HG02870 (cell line): Measurements from ENCODE around the gene DNAH10.
"Not testable (repeated sequence)": the region's sequence is repeated elsewhere in the genome, so short reads cannot be mapped to it uniquely, and the experiment has no call there.

Experiments used
- ATAC-seq: cut with Tn5 transposase; IDR thresholded peaks from one replicate; pipeline ENCODE4 v1.9.1; 2021; ENCODE audit warnings: mild to moderate bottlenecking, moderate library complexity; ENCODE audit not compliant: unreplicated experiment

The DNAH10 gene

DNA sequence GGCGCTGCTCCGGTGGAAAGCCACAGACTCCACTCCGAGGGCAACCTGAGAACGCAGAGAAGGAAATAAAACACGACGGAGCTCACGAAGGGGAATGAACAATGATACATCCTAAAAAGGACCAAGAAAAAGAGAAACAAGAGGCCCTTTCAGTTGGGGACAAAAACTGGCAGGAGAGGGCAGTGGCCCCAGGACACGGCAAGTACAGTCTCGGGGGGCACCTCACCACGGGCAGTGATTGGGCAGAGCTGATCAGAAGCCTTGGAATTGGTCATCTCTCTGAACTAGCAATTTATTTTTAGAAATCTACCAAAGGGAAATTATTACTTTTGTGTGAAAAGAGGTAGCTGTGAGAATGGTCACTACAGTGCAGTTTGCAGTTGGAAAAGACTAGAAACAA is 182.6 kb downstream of the DNAH10 start:
- no peak for ATAC-seq

GRCh38 chr12:123945287-123946151 is 183.4 kb downstream of the DNAH10 start:
- no peak for ATAC-seq

- no peak for ATAC-seq
Measured at GRCh38 chr12:123946152-123946515, 184.0 kb downstream of the DNAH10 start.

DNA sequence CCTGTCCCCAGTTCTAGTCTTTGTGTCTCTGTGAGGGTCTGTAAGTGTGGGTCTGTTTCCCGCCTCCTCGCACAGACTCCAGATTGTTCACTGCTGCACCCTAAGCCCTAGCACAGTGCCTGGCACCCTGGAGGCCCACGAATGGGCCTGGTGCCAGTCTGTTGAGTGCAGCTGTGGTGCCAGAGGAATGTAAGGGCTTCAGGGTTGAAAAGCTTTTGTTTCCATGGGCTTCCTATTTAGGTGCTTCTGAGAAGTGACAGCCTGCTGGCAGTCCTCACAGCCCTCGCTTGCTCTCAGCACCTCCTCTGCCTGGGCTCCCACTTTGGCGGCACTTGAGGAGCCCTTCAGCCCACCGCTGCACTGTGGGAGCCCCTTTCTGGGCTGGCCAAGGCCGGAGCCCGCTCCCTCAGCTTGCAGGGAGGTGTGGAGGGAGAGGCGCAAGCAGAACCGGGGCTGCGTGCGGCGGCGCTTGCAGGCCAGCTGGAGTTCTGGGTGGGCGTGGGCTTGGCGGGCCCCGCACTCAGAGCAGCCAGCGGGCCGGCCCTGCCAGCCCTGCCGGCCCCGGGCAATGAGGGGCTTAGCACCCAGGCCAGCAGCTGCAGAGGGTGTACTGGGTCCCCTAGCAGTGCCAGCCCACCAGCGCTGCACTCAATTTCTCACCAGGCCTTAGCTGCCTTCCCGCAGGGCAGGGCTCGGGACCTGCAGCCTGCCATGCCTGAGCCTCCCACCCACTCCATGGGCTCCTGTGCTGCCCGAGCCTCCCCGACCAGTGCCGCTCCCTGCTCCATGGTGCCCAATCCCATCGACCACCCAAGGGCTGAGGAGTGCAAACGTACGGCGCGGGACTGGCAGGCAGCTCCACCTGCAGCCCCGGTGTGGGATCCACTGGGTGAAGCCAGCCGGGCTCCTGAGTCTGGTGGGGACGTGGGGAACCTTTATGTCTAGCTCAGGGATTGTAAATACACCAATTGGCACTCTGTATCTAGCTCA is 184.7 kb downstream of the DNAH10 start:
- not testable (repeated sequence) for ATAC-seq

DNA sequence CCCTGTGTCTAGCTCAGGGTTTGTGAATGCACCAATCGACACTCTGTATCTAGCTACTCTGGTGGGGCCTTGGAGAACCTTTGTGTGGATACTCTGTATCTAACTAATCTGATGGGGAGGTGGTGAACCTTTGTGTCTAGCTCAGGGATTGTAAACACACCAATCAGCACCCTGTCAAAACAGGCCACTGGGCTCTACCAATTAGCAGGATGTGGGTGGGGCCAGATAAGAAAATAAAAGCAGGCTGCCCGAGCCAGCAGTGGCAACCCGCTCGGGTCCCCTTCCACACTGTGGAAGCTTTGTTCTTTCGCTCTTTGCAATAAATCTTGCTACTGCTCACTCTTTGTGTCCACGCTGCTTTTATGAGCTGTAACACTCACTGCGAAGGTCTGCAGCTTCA is 185.4 kb downstream of the DNAH10 start:
- ATAC-seq: not testable (repeated sequence)

- no peak for ATAC-seq
Measured at GRCh38 chr12:123948401-123948795, 186.3 kb downstream of the DNAH10 start.

DNA sequence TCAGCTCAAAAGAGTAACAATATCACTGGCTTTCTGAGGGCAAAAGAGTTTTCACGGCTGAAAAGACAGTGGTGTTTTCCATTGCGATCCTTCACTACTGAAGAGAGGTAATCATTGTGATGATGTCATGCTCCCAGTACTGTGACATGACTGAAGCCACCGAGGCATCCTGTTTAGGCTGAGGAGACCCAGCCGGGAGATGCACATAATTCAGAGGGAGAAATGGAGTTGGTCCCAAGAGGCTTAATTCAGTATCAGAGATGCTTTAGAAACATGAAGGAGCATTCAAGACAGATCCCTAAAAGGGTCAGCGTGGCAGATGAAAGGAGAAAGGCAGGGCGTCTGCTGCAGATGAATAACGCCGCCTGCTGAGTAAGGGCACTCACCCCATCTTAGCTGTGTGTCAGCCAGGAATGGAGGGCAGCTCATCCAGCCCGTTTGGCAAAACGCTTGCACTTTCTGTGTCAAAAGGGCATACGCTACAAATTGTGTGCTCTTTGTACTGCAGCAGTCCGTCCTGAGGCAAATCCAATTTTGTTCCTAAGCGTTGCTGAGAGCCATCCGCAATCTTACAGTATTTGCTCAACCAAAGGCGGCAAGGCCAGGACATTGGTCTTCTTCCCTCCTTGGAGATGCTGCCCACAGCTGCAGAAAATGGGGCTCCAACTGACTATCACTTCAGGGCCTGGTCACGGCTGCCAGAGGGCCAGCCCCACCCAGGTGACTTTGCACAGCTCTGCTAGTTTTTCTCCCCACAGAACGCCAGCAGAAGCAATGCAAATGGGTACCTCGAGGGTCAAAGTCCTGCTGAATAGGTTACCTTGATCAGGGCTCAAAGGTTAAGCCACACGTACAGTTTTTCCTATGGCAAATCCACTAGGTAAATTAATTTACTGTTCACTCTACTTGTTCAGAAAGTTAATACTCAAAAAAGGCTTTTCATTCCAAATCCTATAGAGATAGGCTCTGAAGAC is 187.0 kb downstream of the DNAH10 start:
- ATAC-seq: no peak

DNA sequence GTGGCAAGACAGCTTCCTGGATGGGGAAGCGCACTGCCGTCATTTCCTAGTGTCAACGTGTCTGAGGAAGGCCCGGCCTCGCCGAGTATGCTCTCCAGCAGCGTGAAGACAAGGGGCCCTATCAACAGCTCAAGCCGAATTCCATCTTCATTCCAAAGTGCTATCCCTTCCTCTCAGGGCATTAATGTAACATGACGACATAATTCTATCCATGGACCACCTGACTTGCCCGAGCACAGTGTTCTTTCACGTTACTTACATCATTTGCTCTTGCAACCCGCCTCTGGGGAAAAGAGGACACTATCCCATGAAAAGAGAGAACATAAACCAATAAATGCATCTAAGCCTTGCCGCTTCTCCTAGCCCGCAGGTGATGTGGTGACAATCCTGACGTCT is 187.7 kb downstream of the DNAH10 start:
- no peak for ATAC-seq

- ATAC-seq: no peak
Measured at GRCh38 chr12:123950476-123951349, 188.6 kb downstream of the DNAH10 start.

GRCh38 chr12:123951467-123951866 is 189.4 kb downstream of the DNAH10 start:
- ATAC-seq: no peak

- no peak for ATAC-seq
Measured at GRCh38 chr12:123952037-123952436, 189.9 kb downstream of the DNAH10 start.

DNA sequence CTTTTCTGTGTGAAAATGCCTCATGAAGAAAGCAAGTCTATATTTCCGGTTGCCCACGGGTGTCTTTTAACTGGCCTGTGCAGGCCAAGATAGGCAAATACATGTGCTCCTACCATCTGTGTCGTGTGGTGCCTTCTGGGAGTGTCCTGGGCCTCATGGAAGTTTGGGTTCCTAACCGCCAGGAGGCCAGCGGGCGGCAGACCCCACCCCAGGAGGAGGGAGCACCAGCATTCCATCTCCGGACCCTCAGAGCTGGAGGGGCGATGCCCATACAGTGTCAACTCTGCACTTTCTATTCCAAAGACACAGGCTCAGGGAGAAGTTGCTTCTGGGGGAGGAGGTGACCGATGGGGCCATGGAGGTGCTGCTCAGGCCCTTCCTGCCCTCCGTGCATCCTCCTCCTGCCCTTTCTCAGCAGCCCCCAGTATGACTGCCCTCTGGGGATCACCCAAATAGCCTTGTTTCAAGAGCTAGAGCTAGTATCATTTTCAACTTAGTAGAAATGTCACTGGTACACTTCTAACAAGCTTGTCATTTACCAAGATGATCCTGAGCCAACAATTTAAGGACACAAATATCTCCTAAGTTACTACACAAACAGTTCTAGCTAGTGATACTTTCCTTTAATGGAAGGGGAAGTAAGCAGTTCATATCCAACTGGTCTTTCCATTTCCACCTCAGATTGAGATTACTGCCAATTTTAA is 192.7 kb downstream of the DNAH10 start:
- ATAC-seq: no peak

DNA sequence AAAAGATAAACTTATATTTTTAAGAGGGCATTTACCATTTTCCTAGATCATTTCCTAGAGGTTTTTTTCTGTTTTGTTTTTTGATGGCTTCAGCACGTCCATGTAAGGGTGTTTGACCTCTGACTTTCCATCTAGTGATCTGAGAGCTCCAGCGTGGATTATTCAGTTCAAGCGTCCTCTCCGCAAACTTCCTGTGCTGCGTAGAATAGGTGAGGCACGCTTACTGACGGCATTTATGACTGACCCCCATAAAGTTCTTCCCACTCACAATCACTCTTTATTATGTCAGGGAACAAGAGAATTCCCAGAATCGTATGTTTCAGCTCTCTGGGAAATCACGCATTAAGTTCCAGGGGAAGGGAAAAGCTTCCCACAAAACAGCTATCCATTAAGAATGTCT is 194.1 kb downstream of the DNAH10 start:
- no peak for ATAC-seq

DNA sequence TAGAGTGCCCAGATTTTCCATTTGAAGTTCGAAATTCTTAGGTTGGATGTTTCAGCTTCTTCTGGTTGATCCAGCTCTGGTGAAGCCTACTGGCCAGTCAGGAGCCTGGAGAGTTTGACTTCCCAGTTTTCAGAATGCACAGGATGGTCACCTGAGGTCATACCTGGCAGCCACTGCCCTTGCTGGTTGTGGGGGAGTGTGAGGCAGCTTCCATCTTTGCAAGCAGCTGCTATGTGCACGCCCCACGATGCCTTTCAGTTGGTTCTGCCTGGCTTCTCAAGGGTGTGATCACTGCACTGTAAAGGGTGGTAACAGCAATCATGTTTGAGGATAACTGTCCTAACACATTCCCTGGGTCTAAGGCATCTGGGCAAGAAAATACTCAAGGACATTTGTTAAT is 195.1 kb downstream of the DNAH10 start:
- ATAC-seq: no peak

GRCh38 chr12:123958462-123958861 is 196.4 kb downstream of the DNAH10 start:
- ATAC-seq: no peak

DNA sequence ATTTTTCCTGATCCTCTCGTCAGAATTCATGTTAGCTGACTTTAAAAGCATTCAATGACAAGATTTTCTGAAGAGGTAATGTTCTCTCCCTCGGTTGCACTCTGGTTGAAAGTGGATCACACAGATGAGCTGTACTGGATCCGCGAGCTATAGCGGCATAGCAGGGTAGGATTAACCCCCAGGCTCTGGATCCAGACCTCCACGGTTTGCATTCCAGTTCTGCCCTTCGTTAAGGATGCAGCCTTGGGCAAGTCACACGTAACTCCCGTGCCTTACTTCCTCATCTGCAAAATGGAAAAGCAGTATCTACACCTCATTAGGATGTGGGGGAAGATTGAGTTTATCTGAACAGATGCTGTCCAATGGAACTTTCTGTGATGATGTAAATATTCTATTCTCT is 196.8 kb downstream of the DNAH10 start:
- ATAC-seq: no peak

DNA sequence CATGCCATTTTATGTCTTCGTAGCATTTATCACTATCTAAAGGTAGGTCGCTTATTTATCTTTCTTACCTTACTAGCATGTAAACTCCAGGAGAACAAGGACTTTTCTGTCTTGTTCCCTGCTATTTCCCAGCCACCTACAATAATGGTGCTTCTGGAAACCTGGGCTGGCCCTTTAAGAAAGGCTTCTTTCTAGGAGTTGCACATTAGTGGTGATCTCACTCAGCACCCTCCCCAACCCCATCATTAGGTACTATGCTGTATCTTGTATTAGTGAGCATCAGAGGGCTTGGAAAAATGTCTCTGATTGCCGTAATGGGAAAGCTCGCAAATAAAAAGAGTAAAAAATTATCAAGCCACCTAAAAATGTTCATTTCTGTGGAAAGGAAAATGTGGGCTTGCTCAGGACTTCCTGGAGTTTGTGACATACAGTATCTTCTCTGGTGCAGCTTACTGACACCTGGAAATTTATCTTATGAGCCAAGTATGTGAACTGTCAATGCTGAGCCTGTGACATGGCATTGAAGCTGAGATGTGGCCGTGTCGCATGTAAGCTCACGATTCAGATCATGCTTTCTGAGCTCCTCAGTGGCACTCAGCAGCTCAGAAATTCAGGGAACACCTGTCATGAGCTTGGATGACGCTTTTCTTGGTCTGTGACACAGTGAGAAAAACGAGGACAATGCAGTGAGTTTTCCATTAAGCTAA is 198.1 kb downstream of the DNAH10 start:
- no peak for ATAC-seq

DNA sequence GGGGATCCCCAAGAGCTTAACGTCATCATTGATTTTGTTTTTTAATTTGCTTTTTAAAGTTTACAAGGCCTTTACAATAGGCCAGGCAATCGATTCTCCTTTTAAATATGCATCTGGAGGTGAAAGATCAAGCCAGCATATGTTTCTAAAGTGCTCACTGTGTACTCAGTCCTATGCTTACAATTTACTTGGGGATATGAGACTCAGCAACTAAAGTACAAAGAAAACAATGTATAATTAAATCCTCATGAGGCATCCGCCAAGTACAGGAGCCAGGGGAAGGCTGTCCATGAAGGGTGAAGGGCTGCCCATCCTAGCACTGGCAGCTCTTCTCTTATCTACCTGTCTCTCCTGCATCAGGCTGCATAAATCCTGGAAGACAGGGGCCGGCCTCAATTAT is 198.8 kb downstream of the DNAH10 start:
- no peak for ATAC-seq
